ENCODE results near the gene TEX54.

Gene TEX54

GRCh38 chr11:62811659-62812058 lies 21.0 kb downstream of the TEX54 start:
- H3K27ac ChIP-seq, result no peak overlapping the region
- no peak for TF ChIP-seq CTCF (conservative IDR thresholded peaks at IDR 0.05; ENCODE audit: low read depth)
- DNase-seq (ENCODE audit: low spot score), result no peak
- ChIA-PET POLR2A (ENCODE audit: low non-redundant PET) (no interaction called here), CTCF (no interaction called here)

- ChIA-PET CTCF (no interaction called here), POLR2A (ENCODE audit: low non-redundant PET) (no interaction called here)
- H3K27ac ChIP-seq, result no peak overlapping the region
- no peak for TF ChIP-seq CTCF (conservative IDR thresholded peaks at IDR 0.05; ENCODE audit: low read depth)
- DNase-seq (ENCODE audit: low spot score), result no peak
Observed at GRCh38 chr11:62810748-62811147, 21.9 kb downstream of the TEX54 start.

DNA sequence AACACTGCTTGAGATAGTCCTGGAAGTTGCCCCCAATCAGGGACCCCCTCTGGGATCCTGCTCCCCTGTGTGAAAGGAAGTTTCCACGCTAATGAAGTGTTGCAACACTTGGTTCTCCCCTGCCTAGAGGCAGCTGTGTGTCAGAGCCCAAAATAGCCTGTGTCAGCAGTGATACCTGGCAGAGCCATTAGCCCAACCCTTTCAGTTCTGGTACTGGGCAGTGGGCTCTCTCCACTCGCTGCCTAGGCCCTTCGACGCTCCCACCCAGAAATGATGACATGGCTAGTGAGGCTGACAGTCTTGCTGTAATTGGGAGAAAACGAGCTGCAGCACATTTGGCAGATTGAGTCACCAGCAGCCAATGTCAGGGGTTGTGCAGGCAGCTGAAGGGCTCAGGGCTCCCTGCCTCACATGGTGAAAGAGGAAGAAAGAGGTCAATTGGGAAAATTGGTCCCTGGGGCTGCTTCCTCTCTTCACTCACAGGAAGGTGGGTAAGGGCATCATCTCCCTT lies 26.0 kb downstream of the TEX54 start:
- ChIA-PET POLR2A (ENCODE audit: low non-redundant PET) (interaction anchor here (1.2 kb wide), 1 partner anchor 35 kb away, joined by 3 read pairs; no protein-coding TSS in a partner anchor), CTCF (interaction anchor here (0.5 to 0.7 kb wide), 3 partner anchors 9 to 215 kb away, joined by 3 to 4 read pairs (median 3); partner anchors contain the start of gene TUT1)
- no peak for TF ChIP-seq CTCF (conservative IDR thresholded peaks at IDR 0.05; ENCODE audit: low read depth)
- DNase-seq (ENCODE audit: low spot score), result no peak
- H3K27ac ChIP-seq, result peak overlapping the region; percentile 82

DNA sequence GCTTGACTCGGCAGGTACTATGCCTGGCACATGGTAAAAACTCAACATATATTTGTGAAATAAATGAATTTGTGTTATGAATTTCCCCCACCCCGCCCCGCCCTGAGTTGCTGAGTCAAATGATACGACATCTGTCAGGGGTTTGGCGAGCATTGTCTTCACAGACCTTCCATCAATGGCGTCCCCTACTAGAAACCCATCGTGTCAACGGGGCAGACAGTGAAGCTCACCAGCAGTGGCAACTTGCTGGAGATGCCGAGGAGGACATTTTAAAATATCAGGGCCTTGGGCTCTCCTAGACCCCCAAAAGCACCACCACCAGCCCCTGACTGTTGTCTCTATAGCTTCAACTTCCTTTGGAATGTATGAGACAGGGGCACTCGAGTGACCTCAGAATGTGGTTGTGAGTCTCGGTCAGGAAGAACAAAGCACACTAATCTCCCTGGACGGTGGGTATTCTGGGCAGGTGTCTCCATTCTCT lies 26.6 kb downstream of the TEX54 start:
- CTCF ChIA-PET, result no interaction called here
- no peak for DNase-seq (ENCODE audit: low spot score)
- no peak for TF ChIP-seq CTCF (conservative IDR thresholded peaks at IDR 0.05; ENCODE audit: low read depth)
- peak overlapping the region; percentile 82 for H3K27ac ChIP-seq
- POLR2A ChIA-PET (ENCODE audit: low non-redundant PET), result interaction anchor here (0.7 to 1.2 kb wide), 2 partner anchors 35 to 1437 kb away, joined by 3 read pairs; no protein-coding TSS in a partner anchor

- peak; percentile 97 for DNase-seq (ENCODE audit: low spot score)
- CTCF ChIA-PET, result interaction anchor here (0.6 kb wide), 1 partner anchor 426 kb away, joined by 4 read pairs; no protein-coding TSS in a partner anchor
- no peak for TF ChIP-seq CTCF (conservative IDR thresholded peaks at IDR 0.05; ENCODE audit: low read depth)
- H3K27ac ChIP-seq, result peak within 1 kb of the TSS; percentile 82
- POLR2A ChIA-PET (ENCODE audit: low non-redundant PET), result interaction anchor here (0.7 kb wide), 1 partner anchor 1438 kb away, joined by 3 read pairs; no protein-coding TSS in a partner anchor
Observed at GRCh38 chr11:62805076-62805892, 27.4 kb downstream of the TEX54 start, which contains the start of gene NXF1. Gene NXF1 (minus strand): TSS chr11:62805440. CDS start chr11:62805356, 84 bp downstream.

GRCh38 chr11:62804310-62805075 lies 28.1 kb downstream of the TEX54 start:
- DNase-seq (ENCODE audit: low spot score), result no peak
- CTCF ChIA-PET, result no interaction called here
- TF ChIP-seq CTCF (conservative IDR thresholded peaks at IDR 0.05; ENCODE audit: low read depth), result no peak
- H3K27ac ChIP-seq, result peak overlapping the region; percentile 82
- POLR2A ChIA-PET (ENCODE audit: low non-redundant PET), result no interaction called here
